Activated naive CD4-positive, alpha-beta T cell treated with anti-CD3 and anti-CD28 coated beads for 36 hours (primary cell): ENCODE results near the gene TSPAN13. TPM values are rescaled to one million over a fixed set of nuclear protein-coding genes. Genes with fewer than 3 reads are reported as not detected.

Experiments
- CTCF ChIA-PET: fragments of 350-600 bp; sonication (Branson Sonifier 250); formaldehyde crosslinking; loops from one replicate; lab custom pipeline; 2021; ENCODE audit warnings: antibody characterized with exemption; lab: Charles Lee
- DNase-seq: peaks from one replicate; pipeline ENCODE4 v3.0.0-alpha.2; 2020
- H3K27ac Mint-ChIP-seq: one replicate; pipeline ENCODE4 v1.8.0; 2021; ENCODE audit warnings: mild to moderate bottlenecking, mixed read lengths
- H3K27me3 Mint-ChIP-seq: one replicate; pipeline ENCODE4 v1.8.0; 2021; ENCODE audit warnings: low read depth, mixed read lengths
- H3K36me3 Mint-ChIP-seq: one replicate; pipeline ENCODE4 v1.8.0; 2021; ENCODE audit warnings: low read depth, mixed read lengths
- H3K4me1 Mint-ChIP-seq: one replicate; pipeline ENCODE4 v1.8.0; 2021; ENCODE audit warnings: low read depth, mixed read lengths
- H3K4me3 Mint-ChIP-seq: one replicate; pipeline ENCODE4 v1.8.0; 2021; ENCODE audit warnings: mild to moderate bottlenecking, moderate library complexity, mixed read lengths
- H3K9me3 Mint-ChIP-seq: one replicate; pipeline ENCODE4 v1.8.0; 2021; ENCODE audit warnings: mixed read lengths
- intact Hi-C: fragments of 100-400 bp; cut with micrococcal nuclease; formaldehyde crosslinking; loops from one replicate; pipeline ENCODE4 v1.15.1; 2023
- total RNA-seq, 2 experiments: library from RNA; stranded (reverse); gene quantifications; one replicate each; pipeline ENCODE4 v1.2.3, GENCODE V29; 2021

TSPAN13 gene
- total RNA-seq, 2 experiments from 2014 or later, result 0.35 to 0.52 TPM

GRCh38 chr7:16804674-16805439, 51.3 kb downstream of the TSPAN13 start, which contains the start of gene AGR2:
TSS of gene AGR2 (minus strand) at chr7:16804999. CDS start at chr7:16801796, 3,203 bp downstream.
- CTCF ChIA-PET, result no interaction called here
- no peaks in the 10 kb centered on the region for H3K4me1 Mint-ChIP-seq
- peaks cover 4% of the 10 kb centered on the region for H3K27me3 Mint-ChIP-seq
- no peak for DNase-seq
- H3K9me3 Mint-ChIP-seq, result no peaks in the 10 kb centered on the region
- H3K36me3 Mint-ChIP-seq, result no peaks in the 10 kb centered on the region
- intact Hi-C loops, result no loop called here
- H3K4me3 Mint-ChIP-seq, result no peak within 1 kb of the TSS
- no peak within 1 kb of the TSS for H3K27ac Mint-ChIP-seq

GRCh38 chr7:16805441-16805840, 51.9 kb downstream of the TSPAN13 start:
- intact Hi-C loops, result no loop called here
- Mint-ChIP-seq H3K27ac (no peak overlapping the region), H3K4me1 (no peaks in the 10 kb centered on the region), H3K4me3 (no peak overlapping the region), H3K27me3 (peaks cover 4% of the 10 kb centered on the region), H3K36me3 (no peaks in the 10 kb centered on the region), H3K9me3 (no peaks in the 10 kb centered on the region)
- CTCF ChIA-PET, result no interaction called here
- no peak for DNase-seq

- Mint-ChIP-seq H3K27ac (no peak overlapping the region), H3K36me3 (no peaks in the 10 kb centered on the region), H3K9me3 (no peaks in the 10 kb centered on the region), H3K4me3 (no peak overlapping the region), H3K27me3 (no peaks in the 10 kb centered on the region), H3K4me1 (no peaks in the 10 kb centered on the region)
- DNase-seq, result no peak
- intact Hi-C loops, result no loop called here
- CTCF ChIA-PET, result no interaction called here
Measured at GRCh38 chr7:16810112-16810511, 56.6 kb downstream of the TSPAN13 start.

- Mint-ChIP-seq H3K27me3 (peaks cover under 1% of the 10 kb centered on the region), H3K4me1 (no peaks in the 10 kb centered on the region), H3K36me3 (no peaks in the 10 kb centered on the region), H3K9me3 (no peaks in the 10 kb centered on the region), H3K27ac (no peak overlapping the region), H3K4me3 (no peak overlapping the region)
- CTCF ChIA-PET, result no interaction called here
- no peak for DNase-seq
- intact Hi-C loops, result no loop called here
Measured at GRCh38 chr7:16810573-16810972, 57.0 kb downstream of the TSPAN13 start.

GRCh38 chr7:16811551-16811950, 58.0 kb downstream of the TSPAN13 start:
- intact Hi-C loops, result no loop called here
- no peak for DNase-seq
- H3K36me3 Mint-ChIP-seq, result no peaks in the 10 kb centered on the region
- no peak overlapping the region for H3K4me3 Mint-ChIP-seq
- H3K9me3 Mint-ChIP-seq, result no peaks in the 10 kb centered on the region
- CTCF ChIA-PET, result no interaction called here
- H3K27ac Mint-ChIP-seq, result no peak overlapping the region
- no peaks in the 10 kb centered on the region for H3K4me1 Mint-ChIP-seq
- H3K27me3 Mint-ChIP-seq, result peaks cover 6% of the 10 kb centered on the region

- Mint-ChIP-seq H3K4me1 (no peaks in the 10 kb centered on the region), H3K36me3 (no peaks in the 10 kb centered on the region), H3K4me3 (no peak overlapping the region), H3K9me3 (no peaks in the 10 kb centered on the region), H3K27ac (no peak overlapping the region), H3K27me3 (peaks cover 6% of the 10 kb centered on the region)
- DNase-seq, result no peak
- CTCF ChIA-PET, result no interaction called here
- intact Hi-C loops, result no loop called here
Measured at GRCh38 chr7:16812542-16813231, 59.1 kb downstream of the TSPAN13 start.

GRCh38 chr7:16813232-16813616, 59.7 kb downstream of the TSPAN13 start:
- Mint-ChIP-seq H3K27me3 (peaks cover 6% of the 10 kb centered on the region), H3K36me3 (no peaks in the 10 kb centered on the region), H3K4me3 (no peak overlapping the region), H3K4me1 (no peaks in the 10 kb centered on the region), H3K27ac (no peak overlapping the region), H3K9me3 (no peaks in the 10 kb centered on the region)
- intact Hi-C loops, result no loop called here
- CTCF ChIA-PET, result no interaction called here
- no peak for DNase-seq

- Mint-ChIP-seq H3K36me3 (no peaks in the 10 kb centered on the region), H3K27me3 (peaks cover 6% of the 10 kb centered on the region), H3K4me3 (no peak overlapping the region), H3K4me1 (no peaks in the 10 kb centered on the region), H3K9me3 (no peaks in the 10 kb centered on the region), H3K27ac (no peak overlapping the region)
- CTCF ChIA-PET, result interaction anchor here (0.7 kb wide), 1 partner anchor 14 kb away, joined by 3 read pairs; no protein-coding TSS in a partner anchor
- intact Hi-C loops, result no loop called here
- no peak for DNase-seq
Measured at GRCh38 chr7:16815001-16815400, 61.4 kb downstream of the TSPAN13 start.

GRCh38 chr7:16816824-16817223, 63.3 kb downstream of the TSPAN13 start:
- Mint-ChIP-seq H3K9me3 (no peaks in the 10 kb centered on the region), H3K27ac (no peak overlapping the region), H3K4me1 (no peaks in the 10 kb centered on the region), H3K36me3 (no peaks in the 10 kb centered on the region), H3K27me3 (peaks cover 20% of the 10 kb centered on the region), H3K4me3 (no peak overlapping the region)
- intact Hi-C loops, result no loop called here
- no peak for DNase-seq
- CTCF ChIA-PET, result interaction anchor here (0.8 kb wide), 1 partner anchor 12 kb away, joined by 3 read pairs; no protein-coding TSS in a partner anchor

GRCh38 chr7:16817536-16817935, 64.0 kb downstream of the TSPAN13 start:
- H3K4me1 Mint-ChIP-seq, result no peaks in the 10 kb centered on the region
- CTCF ChIA-PET, result interaction anchor here (0.8 kb wide), 1 partner anchor 11 kb away, joined by 3 read pairs; no protein-coding TSS in a partner anchor
- intact Hi-C loops, result no loop called here
- no peaks in the 10 kb centered on the region for H3K36me3 Mint-ChIP-seq
- H3K27me3 Mint-ChIP-seq, result peaks cover 20% of the 10 kb centered on the region
- H3K4me3 Mint-ChIP-seq, result no peak overlapping the region
- H3K27ac Mint-ChIP-seq, result no peak overlapping the region
- H3K9me3 Mint-ChIP-seq, result no peaks in the 10 kb centered on the region
- DNase-seq, result no peak

GRCh38 chr7:16818732-16819131, 65.2 kb downstream of the TSPAN13 start:
- H3K27ac Mint-ChIP-seq, result no peak overlapping the region
- intact Hi-C loops, result no loop called here
- H3K36me3 Mint-ChIP-seq, result no peaks in the 10 kb centered on the region
- H3K4me3 Mint-ChIP-seq, result no peak overlapping the region
- no peak for DNase-seq
- CTCF ChIA-PET, result no interaction called here
- H3K4me1 Mint-ChIP-seq, result no peaks in the 10 kb centered on the region
- no peaks in the 10 kb centered on the region for H3K9me3 Mint-ChIP-seq
- H3K27me3 Mint-ChIP-seq, result peaks cover 20% of the 10 kb centered on the region

- no peak for DNase-seq
- Mint-ChIP-seq H3K4me3 (no peak overlapping the region), H3K36me3 (no peaks in the 10 kb centered on the region), H3K9me3 (no peaks in the 10 kb centered on the region), H3K4me1 (no peaks in the 10 kb centered on the region), H3K27me3 (peaks cover 24% of the 10 kb centered on the region), H3K27ac (no peak overlapping the region)
- CTCF ChIA-PET, result no interaction called here
- intact Hi-C loops, result no loop called here
Measured at GRCh38 chr7:16822029-16822428, 68.5 kb downstream of the TSPAN13 start.

- Mint-ChIP-seq H3K36me3 (no peaks in the 10 kb centered on the region), H3K4me1 (no peaks in the 10 kb centered on the region), H3K4me3 (no peak overlapping the region), H3K27ac (no peak overlapping the region), H3K27me3 (peaks cover 31% of the 10 kb centered on the region), H3K9me3 (peaks cover 11% of the 10 kb centered on the region)
- intact Hi-C loops, result no loop called here
- CTCF ChIA-PET, result no interaction called here
- no peak for DNase-seq
Measured at GRCh38 chr7:16826060-16826459, 72.5 kb downstream of the TSPAN13 start.
